Stimulated activated CD8-positive, alpha-beta memory T cell treated with anti-CD3 and anti-CD28 coated beads, Interleukin-4, amount 100 ng/mL, for 4 hours (primary cell): ENCODE results near the gene PEAR1.

Experiments
- DNase-seq, 2 donors: peaks; one replicate each; pipeline ENCODE4 v3.0.0-alpha.2; 2020; ENCODE audit warnings: low read depth in 2 of 2, low spot score in 1 of 2

PEAR1 gene

DNA sequence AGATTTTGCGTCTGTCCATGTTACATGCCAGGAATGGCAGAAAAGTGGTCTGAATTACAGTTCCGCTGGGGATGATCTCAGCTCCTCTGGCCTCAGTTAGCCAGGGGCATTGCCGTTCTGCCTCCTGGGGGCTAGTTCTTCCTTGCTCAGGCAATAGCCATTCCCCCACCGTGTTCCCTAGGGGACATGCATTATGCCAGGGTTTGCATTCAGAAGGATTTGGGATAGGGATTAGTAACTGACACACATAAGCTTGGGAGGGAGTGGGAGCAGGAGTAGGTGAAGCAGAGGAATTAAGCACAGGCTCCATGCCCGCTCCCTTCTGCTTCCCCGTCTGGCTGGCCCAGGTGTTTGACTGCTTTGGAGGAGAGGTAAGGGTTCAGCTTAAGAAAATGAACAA, 39.6 kb downstream of the PEAR1 start:
- no peak for DNase-seq

DNA sequence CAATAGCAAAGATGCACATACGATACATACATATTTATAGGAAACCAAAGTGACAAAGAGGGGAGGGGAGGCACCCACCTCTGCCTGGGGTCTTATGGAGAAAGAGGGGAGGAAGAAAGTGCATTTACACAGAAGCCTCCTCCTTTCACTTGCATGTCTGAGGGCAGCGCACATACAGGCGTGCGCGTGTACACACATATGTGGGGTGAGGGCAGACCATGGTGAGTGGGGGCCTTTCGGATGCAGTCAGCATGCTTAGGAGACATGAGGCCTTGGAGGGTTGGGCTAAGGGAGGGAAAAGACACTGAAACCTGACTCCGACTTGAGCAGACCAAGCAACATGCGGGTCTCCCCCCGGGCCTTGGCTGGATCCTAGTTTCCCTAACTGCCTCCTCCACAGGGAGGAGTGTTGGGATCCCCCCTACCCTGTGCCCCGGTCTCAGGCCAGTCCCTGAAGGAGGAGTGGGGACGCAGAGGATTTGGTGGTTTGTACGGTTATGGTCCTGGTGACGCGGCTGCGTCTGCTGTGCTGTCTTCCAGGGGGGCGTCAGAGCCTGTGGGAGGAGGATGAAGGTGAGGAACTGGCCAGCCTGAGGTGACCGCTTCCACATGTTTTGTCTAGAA, 42.1 kb downstream of the PEAR1 start:
- DNase-seq = no peak

DNA sequence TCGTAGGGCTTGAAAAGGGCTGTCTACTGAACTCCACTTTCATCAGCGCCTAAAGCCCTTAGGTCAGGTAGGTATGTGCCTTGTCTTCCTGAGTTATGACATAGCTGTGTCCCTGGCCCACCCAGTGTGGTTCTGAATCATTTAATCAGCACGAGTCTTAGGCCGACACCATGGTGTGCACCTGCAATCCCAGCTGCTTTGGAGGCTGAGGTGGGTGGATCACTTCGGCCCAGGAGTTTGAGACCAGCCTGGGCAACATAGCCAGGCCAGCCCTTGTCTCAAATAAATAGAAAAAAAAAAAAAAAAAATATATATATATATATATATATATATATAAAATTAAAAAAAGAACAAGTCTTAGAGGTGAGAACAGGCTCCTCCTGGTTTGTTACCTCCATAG, 42.7 kb downstream of the PEAR1 start:
- no peak for DNase-seq

DNA sequence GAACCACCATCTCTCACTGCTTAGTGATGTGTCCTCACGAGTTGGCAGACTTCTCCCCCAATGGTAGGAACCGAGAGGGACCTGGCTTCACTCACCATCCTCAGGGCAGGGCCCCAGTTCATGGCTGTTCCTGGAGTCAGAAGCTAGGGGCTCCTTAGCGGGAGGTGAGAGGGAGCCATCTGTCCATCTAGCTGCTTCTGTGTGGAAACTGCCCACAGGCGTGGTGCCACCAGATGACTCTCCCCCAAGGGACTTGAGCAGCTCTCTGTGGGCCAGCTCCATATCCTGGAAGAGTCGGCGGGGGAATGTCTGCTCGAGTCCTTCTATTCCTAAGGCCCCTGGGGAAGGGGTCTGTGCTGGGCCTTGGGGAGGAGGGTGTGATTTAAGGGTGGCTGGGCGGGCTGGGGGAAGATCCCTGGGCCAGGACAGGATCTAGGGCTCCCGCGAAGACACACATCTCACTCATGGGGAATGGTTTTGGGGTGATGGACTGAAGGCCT, 43.3 kb downstream of the PEAR1 start:
- no peak for DNase-seq

DNA sequence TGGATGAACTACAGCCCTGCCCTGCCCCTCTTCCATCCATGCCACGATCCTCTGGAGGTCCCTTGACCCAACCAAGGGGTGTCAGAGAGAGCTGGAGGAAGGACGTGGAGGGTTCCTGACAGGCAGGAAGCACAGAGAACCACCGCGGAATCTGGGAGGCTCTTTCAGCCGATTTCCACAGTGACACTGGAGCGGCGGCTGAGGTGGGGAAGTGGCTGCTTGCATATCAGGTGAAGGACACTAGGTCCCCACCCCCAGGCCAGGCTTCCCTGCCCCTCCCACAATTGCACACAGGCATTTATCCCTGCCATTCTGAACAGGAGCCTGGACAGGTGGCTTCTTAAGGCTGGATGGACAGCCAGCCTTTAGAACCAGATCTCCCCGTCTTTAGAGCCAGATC, 44.4 kb downstream of the PEAR1 start:
- DNase-seq = no peak

DNA sequence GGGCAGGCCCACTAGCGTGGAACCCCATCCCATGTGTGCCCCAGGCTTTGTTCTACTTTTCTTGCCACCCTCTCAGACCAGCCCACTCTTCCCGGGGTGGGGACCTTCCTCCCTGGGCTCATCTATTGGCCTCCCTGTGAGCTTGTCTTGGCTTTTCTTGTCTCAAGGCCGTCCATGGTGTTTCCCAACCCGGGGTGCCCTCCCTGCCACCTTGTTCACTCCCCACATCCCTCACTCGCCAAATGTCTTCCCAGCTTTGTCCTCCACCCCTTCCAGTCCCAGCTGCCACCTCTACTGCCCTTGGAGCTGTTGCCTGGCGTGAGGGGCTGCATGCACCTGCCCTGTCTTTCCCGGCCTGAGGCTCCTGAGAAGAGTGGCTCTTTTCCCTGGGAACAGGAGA, 45.3 kb downstream of the PEAR1 start:
- DNase-seq = no peak

DNA sequence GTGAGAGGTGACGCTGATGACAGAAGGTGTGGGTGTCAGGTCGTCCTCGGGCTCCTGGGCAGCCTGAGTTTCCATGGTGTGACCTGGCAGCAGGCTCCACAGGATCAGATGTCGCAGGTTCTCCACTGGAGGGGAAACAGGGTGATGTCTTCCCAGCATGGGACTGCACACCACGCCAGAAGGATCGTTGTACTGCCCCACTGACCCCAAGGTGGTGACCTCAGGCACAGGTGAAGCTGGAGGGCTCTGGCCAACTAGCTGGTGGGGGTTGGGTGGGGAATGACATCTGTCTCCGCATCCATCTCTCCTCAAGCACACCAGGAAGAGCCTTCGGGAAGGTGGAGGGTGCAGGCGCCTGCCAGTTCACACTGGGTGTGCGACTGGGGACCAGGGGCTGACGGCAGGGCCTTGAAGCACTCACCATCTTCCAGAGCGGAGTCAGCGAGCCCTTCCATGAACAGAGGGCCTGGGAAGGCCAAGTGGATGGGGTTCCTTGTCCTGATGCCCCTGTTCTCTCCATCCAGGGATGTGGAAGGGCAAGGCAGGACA, 46.3 kb downstream of the PEAR1 start:
- DNase-seq = no peak

DNA sequence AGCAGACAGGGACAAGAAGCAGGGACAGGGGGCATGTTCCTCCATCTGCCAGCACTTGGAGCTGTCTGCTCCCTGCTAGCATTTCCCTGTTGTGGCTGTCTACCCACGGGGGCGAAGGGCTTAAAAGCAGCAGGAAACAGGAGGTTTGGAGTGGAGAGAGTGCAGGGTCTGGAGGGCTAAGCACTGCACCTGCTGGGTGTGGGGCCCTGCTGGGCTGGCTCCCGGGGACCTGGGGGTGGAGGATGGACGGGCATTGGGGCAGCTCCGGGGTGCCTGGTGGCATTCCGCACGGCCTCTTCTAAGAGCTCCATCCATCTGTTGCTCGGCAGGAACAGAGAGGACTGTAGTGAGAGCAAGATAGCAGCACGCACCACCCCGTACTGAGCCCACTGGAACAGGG, 48.2 kb downstream of the PEAR1 start:
- no peak for DNase-seq

DNA sequence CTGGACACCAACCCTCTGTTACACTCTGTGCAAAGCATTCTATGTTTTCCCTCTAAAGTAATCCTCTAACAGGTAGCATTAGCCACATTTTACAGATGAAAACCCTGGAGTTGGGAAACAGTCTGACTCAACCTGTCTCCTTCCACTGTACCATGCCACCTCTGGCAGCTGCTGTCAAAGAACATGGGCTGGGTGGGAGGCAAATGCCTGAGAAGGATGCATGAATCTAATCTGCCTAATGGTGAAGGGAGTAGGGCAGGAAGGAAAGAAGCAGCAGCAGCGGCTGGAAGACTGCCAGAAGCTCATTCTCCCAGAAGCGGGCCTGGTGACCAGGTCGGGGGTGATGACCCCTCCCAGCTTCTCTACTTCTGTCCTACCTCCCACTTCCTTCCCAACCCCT, 48.7 kb downstream of the PEAR1 start:
- no peak for DNase-seq

DNA sequence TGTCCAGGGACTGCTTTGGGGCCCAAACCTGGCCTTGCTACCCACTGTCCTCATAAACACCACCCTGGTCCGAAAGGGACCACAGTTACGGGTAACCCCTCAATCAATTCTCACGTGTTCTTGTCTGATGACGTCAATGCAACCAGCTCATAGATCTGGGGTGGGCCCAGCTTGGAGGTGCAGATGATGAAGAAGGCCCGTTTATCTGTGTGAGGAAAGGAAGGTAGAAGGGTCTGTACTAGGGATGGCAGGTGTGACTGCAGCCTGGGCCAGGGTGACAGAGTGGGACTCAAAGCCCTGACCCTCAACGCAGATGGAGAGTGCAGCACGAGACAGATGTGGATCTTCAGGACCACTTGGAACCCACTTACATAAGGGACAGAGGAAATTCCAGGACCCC, 49.1 kb downstream of the PEAR1 start:
- DNase-seq = no peak

DNA sequence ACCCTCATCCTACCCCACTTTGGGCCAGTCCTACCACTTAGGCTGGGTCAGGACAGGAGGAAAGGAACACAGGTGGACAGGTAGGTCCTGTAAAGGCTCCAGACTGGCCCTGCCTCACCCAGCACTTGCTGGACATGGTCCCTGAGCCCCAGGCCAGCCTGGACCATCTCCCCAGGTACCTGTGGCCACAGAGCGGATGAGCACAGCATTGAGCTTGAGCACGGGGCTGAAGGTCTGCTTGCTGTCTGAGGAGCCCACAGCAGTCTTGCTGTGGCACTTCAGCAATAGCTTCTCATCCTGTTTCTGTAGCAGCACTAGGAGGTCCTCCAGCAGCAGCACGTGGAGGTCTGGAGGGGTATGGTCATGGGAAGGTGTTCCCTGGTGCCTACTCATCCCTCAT, 50.2 kb downstream of the PEAR1 start:
- DNase-seq = no peak

DNA sequence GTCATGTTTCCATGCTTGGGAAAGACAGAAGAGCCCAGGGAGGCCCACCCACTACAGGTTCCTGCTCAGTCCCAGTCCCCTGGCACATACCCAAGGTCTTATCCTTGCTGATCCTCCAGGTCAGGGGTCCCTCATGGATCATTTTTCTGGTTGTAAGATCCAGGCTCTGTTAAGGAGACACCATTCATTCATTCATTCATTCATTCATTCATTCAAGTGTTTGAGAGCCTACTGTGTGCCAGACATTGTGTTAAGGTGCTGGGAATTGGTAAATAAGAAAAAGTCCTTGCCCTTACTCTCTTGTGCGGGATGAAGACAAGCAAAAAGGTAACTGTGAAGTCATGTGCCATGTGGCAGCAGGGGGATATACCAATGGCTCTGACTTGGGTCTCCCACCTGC, 50.8 kb downstream of the PEAR1 start:
- no peak for DNase-seq

DNA sequence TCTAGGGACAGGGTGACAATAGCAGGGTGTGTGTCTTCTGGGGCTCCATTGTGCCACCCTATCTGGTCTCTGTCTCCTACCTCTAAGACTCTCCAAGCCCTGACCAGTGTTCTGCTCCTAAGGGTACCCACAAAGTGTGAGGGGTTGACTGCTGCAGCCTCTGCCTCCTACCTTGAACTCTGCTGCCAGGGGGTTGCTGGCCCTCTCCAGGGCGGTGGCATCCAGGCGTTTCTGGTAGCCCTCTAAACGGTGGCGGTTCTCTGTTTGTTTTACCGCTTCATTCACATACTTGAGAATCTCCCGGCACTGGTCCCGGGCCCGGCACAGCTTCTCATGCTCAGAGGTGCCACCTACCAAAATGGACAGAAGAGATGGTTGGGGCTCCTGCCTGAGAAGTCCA, 51.3 kb downstream of the PEAR1 start:
- no peak for DNase-seq

DNA sequence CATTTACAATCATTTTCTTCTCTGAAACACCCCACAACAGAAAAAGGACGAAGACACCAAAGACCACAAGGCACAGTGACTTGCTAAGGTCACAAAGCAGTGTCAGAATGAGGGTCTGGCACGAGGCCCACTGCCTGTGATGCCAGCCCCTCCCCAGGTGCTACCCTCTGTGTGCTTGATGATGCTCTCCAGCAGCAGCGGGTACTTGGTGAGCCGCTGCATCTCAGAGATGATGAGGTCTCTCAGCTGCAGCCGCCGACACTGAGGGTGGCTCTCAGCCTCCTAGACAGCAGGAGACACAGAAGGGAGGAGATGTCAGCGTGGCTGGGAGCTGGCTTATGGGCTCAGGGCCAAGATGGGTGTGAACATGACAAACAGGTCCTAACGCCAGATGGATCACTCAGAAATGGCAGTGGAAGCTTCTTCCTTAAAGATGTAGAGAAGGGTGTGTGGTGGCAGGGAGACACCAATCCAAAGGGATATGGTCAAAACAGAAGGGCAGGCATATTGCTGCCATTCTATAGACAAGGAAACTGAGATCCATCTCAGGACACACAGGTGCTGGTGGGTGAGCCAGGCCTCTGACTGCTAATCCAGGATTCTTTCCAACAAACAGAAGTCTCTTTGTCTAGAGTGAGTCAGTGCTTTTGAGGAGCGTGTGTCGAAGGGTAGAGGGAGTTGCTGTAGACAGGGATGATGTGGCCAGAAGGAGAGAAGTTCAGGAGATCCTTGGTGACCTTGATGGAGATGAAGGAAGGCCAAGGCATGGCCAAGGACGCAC, 52.6 kb downstream of the PEAR1 start:
- DNase-seq = no peak

DNA sequence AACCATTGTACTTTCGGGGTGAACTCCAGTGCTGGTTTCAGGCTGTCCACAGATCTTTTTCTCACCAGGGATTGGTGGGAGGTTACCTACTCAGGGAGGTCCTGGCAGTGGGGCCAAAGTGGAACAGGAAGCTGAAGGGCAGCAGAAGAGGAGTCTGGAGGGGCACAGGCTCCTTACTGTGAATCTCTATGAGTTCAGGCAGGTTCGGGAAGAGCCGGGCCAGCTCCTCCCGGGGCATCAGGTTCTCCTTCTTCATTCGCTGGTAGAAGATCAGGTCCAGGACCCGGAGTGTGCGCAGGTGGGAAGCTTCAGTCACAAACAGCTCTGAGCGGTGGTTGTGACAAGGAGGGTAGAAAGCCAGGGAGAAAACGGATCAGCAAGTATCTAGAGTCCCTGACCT, 53.6 kb downstream of the PEAR1 start:
- DNase-seq = no peak

DNA sequence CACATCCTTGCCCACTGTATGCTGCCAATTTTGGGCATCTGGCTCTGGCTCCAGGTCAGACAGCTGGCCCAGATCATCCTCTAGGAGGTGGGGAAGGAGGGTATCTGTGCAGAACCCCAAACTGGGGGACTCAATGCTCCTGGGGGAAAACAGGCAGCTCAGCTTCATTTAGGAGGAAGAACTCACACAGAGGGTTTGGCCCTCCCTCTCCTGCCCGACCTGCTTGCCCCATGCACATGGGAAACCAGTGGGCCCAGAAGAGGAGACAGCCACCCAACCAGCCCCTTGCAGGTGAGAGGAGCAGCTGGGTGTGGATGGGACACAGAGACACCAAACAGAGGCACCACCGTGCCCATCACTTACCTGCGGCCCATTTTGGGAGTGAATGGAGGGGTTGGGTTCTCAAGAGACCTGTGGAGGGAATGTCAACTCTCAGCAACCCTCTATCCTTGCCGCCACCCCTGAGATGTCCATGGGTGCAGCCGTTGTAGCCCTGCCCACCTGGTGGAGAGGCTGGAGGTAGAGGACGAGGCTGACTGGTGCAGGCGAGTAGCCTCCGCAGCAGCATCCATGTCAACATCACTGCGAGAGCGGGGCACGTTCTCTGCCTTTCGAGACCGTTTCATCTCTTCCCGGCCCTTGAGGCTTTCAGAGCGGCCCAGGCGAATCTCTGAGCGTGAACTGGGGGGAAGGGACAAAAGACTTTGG, 54.5 kb downstream of the PEAR1 start:
- no peak for DNase-seq

DNA sequence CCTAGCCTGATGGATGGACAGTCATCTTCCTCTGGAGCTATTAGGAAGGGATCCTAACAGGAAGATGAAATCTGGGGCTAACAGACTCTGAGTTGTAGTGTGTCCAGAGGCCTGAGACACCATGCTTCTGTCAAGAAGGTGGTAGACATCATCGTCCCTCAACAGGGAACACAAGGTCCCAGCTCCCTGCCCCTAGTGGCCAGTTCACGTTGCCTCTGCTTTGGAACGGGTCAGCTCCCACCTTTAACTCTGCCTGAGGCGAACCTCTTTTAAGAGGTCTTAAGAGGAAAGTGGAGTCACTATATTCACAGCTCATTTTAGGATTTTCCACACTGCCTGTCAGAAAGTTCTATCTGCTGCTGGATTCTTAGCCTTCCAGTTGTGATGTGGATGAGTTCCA, 55.2 kb downstream of the PEAR1 start:
- no peak for DNase-seq

DNA sequence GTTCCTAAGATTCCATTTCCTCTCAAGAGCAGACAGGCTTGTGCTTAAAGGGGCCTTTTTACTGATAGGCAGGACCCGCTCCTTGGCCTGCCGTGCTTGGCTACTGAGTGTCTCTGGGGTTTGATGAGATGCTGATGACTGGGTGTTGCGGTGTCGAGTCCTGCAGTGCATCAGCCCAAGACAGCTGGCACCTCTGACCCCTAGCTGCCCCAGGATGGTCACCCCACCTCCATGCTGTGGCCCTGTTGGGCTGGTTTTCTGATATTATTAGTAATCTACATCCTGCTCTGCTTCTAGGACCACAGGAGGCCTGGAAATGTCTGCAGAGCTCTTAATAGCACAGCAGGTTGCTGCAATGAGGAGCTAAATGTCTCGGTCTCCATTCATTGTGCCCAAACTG, 55.6 kb downstream of the PEAR1 start:
- DNase-seq = no peak

DNA sequence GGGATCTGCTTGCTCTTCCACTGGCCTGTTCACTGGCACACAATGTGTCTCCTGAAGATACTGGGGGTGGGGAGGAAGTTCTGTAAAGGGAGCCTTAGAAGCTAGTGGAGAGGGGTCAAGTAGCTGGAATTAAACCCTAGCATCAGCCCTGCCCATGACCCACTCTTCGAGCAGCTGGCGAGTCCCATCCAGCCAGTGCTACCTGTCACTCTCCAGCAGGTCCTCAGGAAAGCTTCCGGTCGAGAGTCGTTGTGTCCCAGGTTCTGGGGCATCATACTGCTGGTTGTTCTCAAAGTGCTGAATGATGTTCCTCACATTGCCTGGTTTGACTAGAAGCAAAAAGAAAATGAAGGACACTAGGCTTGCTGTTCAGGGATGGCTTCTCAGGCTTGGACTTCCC, 57.9 kb downstream of the PEAR1 start:
- no peak for DNase-seq

DNA sequence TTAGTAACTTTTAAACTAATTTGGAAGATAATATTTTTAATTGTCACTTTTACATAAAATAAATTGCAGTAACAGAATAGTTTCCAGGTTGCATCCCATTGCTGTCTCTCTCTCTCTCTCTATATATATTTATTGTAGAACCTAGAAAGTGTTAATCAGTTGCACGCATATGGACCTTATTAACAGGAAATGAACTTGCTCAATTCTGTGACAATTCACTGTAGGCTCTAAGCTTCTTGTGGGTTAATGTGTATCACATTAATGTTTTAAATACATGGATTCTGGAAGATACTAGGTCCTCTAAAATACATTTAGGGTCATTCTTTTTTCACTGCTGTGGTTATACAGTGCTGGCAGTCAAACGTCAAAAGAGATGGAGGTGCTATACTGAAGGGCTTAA, 60.1 kb downstream of the PEAR1 start:
- no peak for DNase-seq

DNA sequence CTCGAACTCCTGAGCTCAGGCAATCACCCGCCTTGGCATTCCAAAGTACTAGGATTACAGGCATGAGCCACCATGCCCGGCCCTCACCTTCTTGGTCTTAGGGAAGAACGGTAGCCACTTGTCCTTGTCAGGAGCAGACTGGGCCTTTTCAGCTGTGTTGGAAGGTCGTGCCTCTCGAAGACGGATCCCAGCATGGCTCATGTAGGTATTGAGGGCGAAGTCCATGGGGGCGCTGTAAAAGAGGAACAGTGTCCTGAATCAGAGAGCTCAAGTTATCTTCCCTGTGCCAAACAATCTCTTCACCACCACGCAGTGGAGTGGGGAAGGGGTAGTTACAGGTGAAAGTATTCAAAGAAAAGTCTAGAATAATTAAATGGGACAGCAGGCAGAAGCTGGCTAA, 62.8 kb downstream of the PEAR1 start:
- DNase-seq = no peak

DNA sequence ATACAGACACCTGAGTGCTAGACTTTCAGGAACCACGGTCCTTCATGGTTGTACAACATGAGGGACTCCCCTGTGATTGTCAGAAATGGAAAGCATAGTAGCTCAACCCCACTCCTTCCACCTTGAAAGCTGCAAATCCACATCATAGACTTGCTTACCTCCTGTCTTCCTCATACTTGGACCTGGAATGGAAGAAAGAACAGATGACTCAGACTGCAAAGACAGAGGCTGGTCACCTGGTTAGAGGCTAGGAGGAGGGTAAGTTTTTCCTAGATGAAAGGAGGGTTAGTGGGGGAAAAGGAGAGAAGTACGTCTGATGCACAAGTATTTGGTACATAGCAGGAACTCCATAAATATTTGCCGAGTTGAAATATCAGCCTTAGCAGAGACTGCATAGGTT, 64.1 kb downstream of the PEAR1 start:
- DNase-seq = no peak
